HCT116 (cell line): ENCODE measurements around the gene SLIT1. TPM values are rescaled to one million over a fixed set of nuclear protein-coding genes. Genes with fewer than 3 reads are reported as not detected.

ENCODE experiments used
- ATAC-seq: fragments of 200-7000 bp; cut with Tn5 transposase; 2 replicates; pipeline ENCODE4 v1.9.1; 2020; ENCODE audit warnings: mild to moderate bottlenecking, moderate library complexity
- BruUV-seq: library from RNA; stranded (reverse); fragments of 400-500 nt; replicated peaks from 2 replicates; lab custom pipeline; 2021; lab: Mats Ljungman, UMichigan
- CTCF ChIA-PET: fragments of 300-600 bp; sonication (Branson Sonifier 250); formaldehyde crosslinking; loops from one replicate; lab custom pipeline; 2021; ENCODE audit warnings: antibody characterized with exemption; lab: Charles Lee
- POLR2A ChIA-PET: fragments of 300-600, 350-600 bp; sonication (Branson Sonifier 250); formaldehyde crosslinking; loops from one replicate; lab custom pipeline; 2021; ENCODE audit warnings: antibody characterized with exemption; lab: Charles Lee
- RAD21 ChIA-PET, 2 experiments: fragments of 300-600 bp; sonication (Branson Sonifier 250); formaldehyde crosslinking; loops; one replicate each; lab custom pipeline; 2023; ENCODE audit warnings: low total read pairs in 2 of 2; ENCODE audit not compliant: uncharacterized antibody in 2 of 2, unreplicated experiment in 2 of 2, low non-redundant PET in 1 of 2; lab: Charles Lee
- DNase-seq: peaks from one replicate; pipeline ENCODE4 v3.0.0-alpha.2; 2010; ENCODE audit warnings: low read depth, low spot score
- H2AFZ ChIP-seq: fragments of 200-600 bp; shearing (Covaris generic), sonication (generic); 2 replicates; pipeline ENCODE4 v1.6.1; 2017; ENCODE audit warnings: low read depth, mixed run types, mixed read lengths, antibody characterized with exemption, low read length; ENCODE audit not compliant: poor library complexity, severe bottlenecking
- H3K27ac ChIP-seq: 2 replicates; pipeline ENCODE4 v1.5.1; 2012; ENCODE audit warnings: low read depth, low read length
- H3K27me3 ChIP-seq: fragments of 200-600 bp; sonication (generic); 2 replicates; pipeline ENCODE4 v1.6.1; 2016; ENCODE audit warnings: mixed run types, low read length, mixed read lengths; ENCODE audit not compliant: insufficient read depth
- H3K36me3 ChIP-seq, 2 experiments: fragments of 200-500 bp in 1 of 2; fragments of 200-600 bp in 1 of 2; sonication (Bioruptor generic) in 1 of 2; sonication (generic) in 1 of 2; 2 replicates each; pipeline versions ENCODE4 v1.5.1 to v1.6.1; 2014 to 2016; ENCODE audit warnings: low read length in 2 of 2, inconsistent platforms in 1 of 2, mixed read lengths in 1 of 2, mixed run types in 1 of 2; ENCODE audit not compliant: insufficient read depth in 2 of 2, control insufficient read depth in 1 of 2
- H3K4me1 ChIP-seq, 2 experiments: fragments of 200-600 bp in 1 of 2; sonication (generic) in 1 of 2; 2 replicates each; pipeline versions ENCODE4 v1.5.1 to v1.6.1; 2012 to 2017; ENCODE audit warnings: low read length in 2 of 2, inconsistent platforms in 1 of 2, mild to moderate bottlenecking in 1 of 2, mixed read lengths in 1 of 2, mixed run types in 1 of 2, moderate library complexity in 1 of 2; ENCODE audit not compliant: insufficient read depth in 2 of 2, control insufficient read depth in 1 of 2
- H3K4me2 ChIP-seq: fragments of 200-600 bp; sonication (generic); 2 replicates; pipeline ENCODE4 v1.6.1; 2017; ENCODE audit warnings: mixed run types, low read length, mixed read lengths
- H3K4me3 ChIP-seq, 2 experiments: fragments of 200-600 bp in 1 of 2; sonication (generic) in 1 of 2; replicated peaks in 1 of 2; 2 replicates each; pipeline ENCODE4 v1.5.1; 2011 to 2016; ENCODE audit warnings: low read length in 2 of 2, control low read depth in 1 of 2, low read depth in 1 of 2, mild to moderate bottlenecking in 1 of 2, mixed read lengths in 1 of 2, mixed run types in 1 of 2
- H3K79me2 ChIP-seq: fragments of 200-600 bp; sonication (generic); 2 replicates; pipeline ENCODE4 v1.6.1; 2017; ENCODE audit warnings: mild to moderate bottlenecking, mixed run types, low read length, moderate library complexity, mixed read lengths; ENCODE audit not compliant: insufficient read depth
- H3K9ac ChIP-seq: fragments of 200-600 bp; sonication (generic); 2 replicates; pipeline ENCODE4 v1.6.1; 2016; ENCODE audit warnings: low read length, mixed read lengths
- H3K9me2 ChIP-seq: fragments of 200-600 bp; sonication (generic), shearing (Covaris generic); 2 replicates; pipeline ENCODE4 v1.6.1; 2017; ENCODE audit warnings: mixed run types, mild to moderate bottlenecking, moderate library complexity; ENCODE audit not compliant: insufficient read depth
- H3K9me3 ChIP-seq, 2 experiments: fragments of 200-500 bp in 1 of 2; fragments of 200-600 bp in 1 of 2; sonication (Bioruptor generic) in 1 of 2; sonication (generic) in 1 of 2; 2 replicates each; pipeline ENCODE4 v1.6.1; 2014 to 2017; ENCODE audit warnings: low read length in 2 of 2, mixed read lengths in 2 of 2, inconsistent platforms in 1 of 2, low read depth in 1 of 2, mild to moderate bottlenecking in 1 of 2, mixed run types in 1 of 2, moderate library complexity in 1 of 2; ENCODE audit not compliant: control insufficient read depth in 1 of 2, insufficient read depth in 1 of 2
- H4K20me1 ChIP-seq: fragments of 200-600 bp; sonication (generic), shearing (Covaris generic); 2 replicates; pipeline ENCODE4 v1.6.1; 2017; ENCODE audit warnings: mixed run types, mild to moderate bottlenecking, moderate library complexity; ENCODE audit not compliant: insufficient read depth
- EGR1 ChIP-seq: IDR thresholded peaks from 2 replicates; pipeline ENCODE4 v1.6.1; 2012; ENCODE audit warnings: low read depth
- FOSL1 ChIP-seq: IDR thresholded peaks from 2 replicates; pipeline ENCODE4 v1.6.1; 2012; ENCODE audit warnings: low read depth
- POLR2AphosphoS5 ChIP-seq: IDR thresholded peaks from 2 replicates; pipeline ENCODE4 v1.6.1; 2011; ENCODE audit warnings: mild to moderate bottlenecking, low read depth, low read length, moderate library complexity
- intact Hi-C: fragments of 100-400 bp; cut with micrococcal nuclease; formaldehyde crosslinking; loops from 2 replicates; pipeline ENCODE4 v1.10.0; 2022
- total RNA-seq: library from RNA; stranded (reverse); gene quantifications from one replicate; pipeline ENCODE4 v1.2.1, GENCODE V29; 2021; ENCODE audit not compliant: unreplicated experiment
- TF ChIP-seq, protein P1 (sequence below): IDR thresholded peaks from 2 replicates; pipeline ENCODE4 v1.6.1; 2012; ENCODE audit warnings: low read depth
- TF ChIP-seq, protein P2 (sequence below), 3 experiments: fragments of 200-600 bp in 1 of 3; sonication (generic) in 1 of 3; IDR thresholded peaks in 2 of 3; conservative IDR thresholded peaks in 1 of 3; 2 replicates each; pipeline ENCODE4 v1.5.1; 2012 to 2017; ENCODE audit warnings: low read depth in 2 of 3, low read length in 2 of 3, antibody characterized with exemption in 1 of 3, borderline replicate concordance in 1 of 3, control low read depth in 1 of 3, mild to moderate bottlenecking in 1 of 3, mixed read lengths in 1 of 3, mixed run types in 1 of 3, moderate library complexity in 1 of 3; ENCODE audit not compliant: insufficient read depth in 1 of 3

Gene SLIT1
- total RNA-seq, 1 experiment from 2014 or later = 0.42 TPM

DNA sequence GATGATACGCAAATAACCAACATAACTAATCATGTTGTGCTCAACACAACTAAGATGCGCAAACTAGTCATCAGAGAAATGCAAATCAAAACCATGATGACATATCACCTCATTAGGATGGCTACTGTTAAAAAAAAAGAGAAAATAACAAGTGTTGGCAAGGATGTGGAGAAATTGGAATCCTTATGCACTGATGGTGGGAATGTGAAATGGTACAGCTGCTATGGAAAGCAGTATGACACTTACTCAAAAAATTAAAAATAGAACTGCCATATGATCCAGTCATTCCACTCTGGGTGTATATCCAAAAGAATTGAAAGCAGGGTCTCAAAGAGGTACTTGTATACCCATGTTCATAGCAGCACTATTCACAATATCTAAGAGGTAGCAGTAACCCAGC lies 42.9 kb downstream of the SLIT1 start:
- no peaks in the 10 kb centered on the region for H3K9me3 ChIP-seq
- ATAC-seq (no peak), DNase-seq (no peak)
- no peaks in the 10 kb centered on the region for H4K20me1 ChIP-seq
- ChIA-PET CTCF (interaction anchor here (0.5 kb wide), 1 partner anchor 181 kb away, joined by 4 read pairs; no protein-coding TSS in a partner anchor), POLR2A (no interaction called here), RAD21 (no interaction called here)
- no peaks in the 10 kb centered on the region for H3K36me3 ChIP-seq
- H3K9ac ChIP-seq = no peak overlapping the region
- no peak overlapping the region for H3K27ac ChIP-seq
- H3K79me2 ChIP-seq = no peaks in the 10 kb centered on the region
- H2AFZ ChIP-seq = no peak overlapping the region
- no peak for TF ChIP-seq POLR2AphosphoS5
- no peak for TF ChIP-seq EGR1
- no peak for TF ChIP-seq FOSL1
- TF ChIP-seq, protein P1, sequence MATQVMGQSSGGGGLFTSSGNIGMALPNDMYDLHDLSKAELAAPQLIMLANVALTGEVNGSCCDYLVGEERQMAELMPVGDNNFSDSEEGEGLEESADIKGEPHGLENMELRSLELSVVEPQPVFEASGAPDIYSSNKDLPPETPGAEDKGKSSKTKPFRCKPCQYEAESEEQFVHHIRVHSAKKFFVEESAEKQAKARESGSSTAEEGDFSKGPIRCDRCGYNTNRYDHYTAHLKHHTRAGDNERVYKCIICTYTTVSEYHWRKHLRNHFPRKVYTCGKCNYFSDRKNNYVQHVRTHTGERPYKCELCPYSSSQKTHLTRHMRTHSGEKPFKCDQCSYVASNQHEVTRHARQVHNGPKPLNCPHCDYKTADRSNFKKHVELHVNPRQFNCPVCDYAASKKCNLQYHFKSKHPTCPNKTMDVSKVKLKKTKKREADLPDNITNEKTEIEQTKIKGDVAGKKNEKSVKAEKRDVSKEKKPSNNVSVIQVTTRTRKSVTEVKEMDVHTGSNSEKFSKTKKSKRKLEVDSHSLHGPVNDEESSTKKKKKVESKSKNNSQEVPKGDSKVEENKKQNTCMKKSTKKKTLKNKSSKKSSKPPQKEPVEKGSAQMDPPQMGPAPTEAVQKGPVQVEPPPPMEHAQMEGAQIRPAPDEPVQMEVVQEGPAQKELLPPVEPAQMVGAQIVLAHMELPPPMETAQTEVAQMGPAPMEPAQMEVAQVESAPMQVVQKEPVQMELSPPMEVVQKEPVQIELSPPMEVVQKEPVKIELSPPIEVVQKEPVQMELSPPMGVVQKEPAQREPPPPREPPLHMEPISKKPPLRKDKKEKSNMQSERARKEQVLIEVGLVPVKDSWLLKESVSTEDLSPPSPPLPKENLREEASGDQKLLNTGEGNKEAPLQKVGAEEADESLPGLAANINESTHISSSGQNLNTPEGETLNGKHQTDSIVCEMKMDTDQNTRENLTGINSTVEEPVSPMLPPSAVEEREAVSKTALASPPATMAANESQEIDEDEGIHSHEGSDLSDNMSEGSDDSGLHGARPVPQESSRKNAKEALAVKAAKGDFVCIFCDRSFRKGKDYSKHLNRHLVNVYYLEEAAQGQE = no peak
- TF ChIP-seq, protein P2, sequence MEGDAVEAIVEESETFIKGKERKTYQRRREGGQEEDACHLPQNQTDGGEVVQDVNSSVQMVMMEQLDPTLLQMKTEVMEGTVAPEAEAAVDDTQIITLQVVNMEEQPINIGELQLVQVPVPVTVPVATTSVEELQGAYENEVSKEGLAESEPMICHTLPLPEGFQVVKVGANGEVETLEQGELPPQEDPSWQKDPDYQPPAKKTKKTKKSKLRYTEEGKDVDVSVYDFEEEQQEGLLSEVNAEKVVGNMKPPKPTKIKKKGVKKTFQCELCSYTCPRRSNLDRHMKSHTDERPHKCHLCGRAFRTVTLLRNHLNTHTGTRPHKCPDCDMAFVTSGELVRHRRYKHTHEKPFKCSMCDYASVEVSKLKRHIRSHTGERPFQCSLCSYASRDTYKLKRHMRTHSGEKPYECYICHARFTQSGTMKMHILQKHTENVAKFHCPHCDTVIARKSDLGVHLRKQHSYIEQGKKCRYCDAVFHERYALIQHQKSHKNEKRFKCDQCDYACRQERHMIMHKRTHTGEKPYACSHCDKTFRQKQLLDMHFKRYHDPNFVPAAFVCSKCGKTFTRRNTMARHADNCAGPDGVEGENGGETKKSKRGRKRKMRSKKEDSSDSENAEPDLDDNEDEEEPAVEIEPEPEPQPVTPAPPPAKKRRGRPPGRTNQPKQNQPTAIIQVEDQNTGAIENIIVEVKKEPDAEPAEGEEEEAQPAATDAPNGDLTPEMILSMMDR (IDR thresholded peaks at IDR 0.05 in 2 of 3, conservative IDR thresholded peaks at IDR 0.05 in 1 of 3; ENCODE audit: borderline replicate concordance in 1 of 3, insufficient read depth in 1 of 3, low read depth in 2 of 3, low read length in 2 of 3) = no peak
- no peaks in the 10 kb centered on the region for H3K9me2 ChIP-seq
- H3K4me2 ChIP-seq = no peak overlapping the region
- no peak overlapping the region for H3K4me3 ChIP-seq
- H3K4me1 ChIP-seq = peaks cover 3 to 9% of the 10 kb centered on the region in 2 experiments; a peak in 1 of 4 replicates
- BruUV-seq = no TSS peak
- intact Hi-C loops = no loop called here
- H3K27me3 ChIP-seq = peaks cover 17% of the 10 kb centered on the region
